Osteocyte (in vitro differentiated cells): ENCODE data around the gene LCNL1. TPM values are rescaled to one million over a fixed set of nuclear protein-coding genes. Genes with fewer than 3 reads are reported as not detected.

ENCODE experiments used
- DNase-seq: peaks from one replicate; pipeline ENCODE4 v3.0.0; 2021; ENCODE audit warnings: mixed read lengths; ENCODE audit not compliant: unreplicated experiment; ENCODE audit errors: extremely low spot score
- H3K27ac Mint-ChIP-seq: one replicate; pipeline ENCODE4 v1.8.0; 2021; ENCODE audit warnings: mild to moderate bottlenecking, mixed read lengths; ENCODE audit not compliant: unreplicated experiment
- H3K27me3 Mint-ChIP-seq: one replicate; pipeline ENCODE4 v1.8.0; 2021; ENCODE audit warnings: mixed read lengths; ENCODE audit not compliant: unreplicated experiment
- H3K36me3 Mint-ChIP-seq: one replicate; pipeline ENCODE4 v1.8.0; 2021; ENCODE audit warnings: mixed read lengths; ENCODE audit not compliant: unreplicated experiment
- H3K4me1 Mint-ChIP-seq: one replicate; pipeline ENCODE4 v1.8.0; 2021; ENCODE audit warnings: mixed read lengths; ENCODE audit not compliant: unreplicated experiment
- H3K4me3 Mint-ChIP-seq: one replicate; pipeline ENCODE4 v1.8.0; 2021; ENCODE audit warnings: mild to moderate bottlenecking, moderate library complexity, mixed read lengths; ENCODE audit not compliant: unreplicated experiment
- H3K9me3 Mint-ChIP-seq: one replicate; pipeline ENCODE4 v1.8.0; 2021; ENCODE audit warnings: mixed read lengths; ENCODE audit not compliant: unreplicated experiment
- total RNA-seq: library from RNA; stranded (reverse); gene quantifications from 2 replicates; pipeline ENCODE4 v1.2.1, GENCODE V29; 2021
- TF ChIP-seq, protein P1 (sequence below): fragments of 200-600 bp; sonication (generic); IDR thresholded peaks from 2 replicates; pipeline ENCODE4 v1.5.0; 2021; ENCODE audit warnings: antibody characterized with exemption, mild to moderate bottlenecking, moderate library complexity

LCNL1 gene
- total RNA-seq, 1 donor from 2014 or later = 3.4 TPM

DNA sequence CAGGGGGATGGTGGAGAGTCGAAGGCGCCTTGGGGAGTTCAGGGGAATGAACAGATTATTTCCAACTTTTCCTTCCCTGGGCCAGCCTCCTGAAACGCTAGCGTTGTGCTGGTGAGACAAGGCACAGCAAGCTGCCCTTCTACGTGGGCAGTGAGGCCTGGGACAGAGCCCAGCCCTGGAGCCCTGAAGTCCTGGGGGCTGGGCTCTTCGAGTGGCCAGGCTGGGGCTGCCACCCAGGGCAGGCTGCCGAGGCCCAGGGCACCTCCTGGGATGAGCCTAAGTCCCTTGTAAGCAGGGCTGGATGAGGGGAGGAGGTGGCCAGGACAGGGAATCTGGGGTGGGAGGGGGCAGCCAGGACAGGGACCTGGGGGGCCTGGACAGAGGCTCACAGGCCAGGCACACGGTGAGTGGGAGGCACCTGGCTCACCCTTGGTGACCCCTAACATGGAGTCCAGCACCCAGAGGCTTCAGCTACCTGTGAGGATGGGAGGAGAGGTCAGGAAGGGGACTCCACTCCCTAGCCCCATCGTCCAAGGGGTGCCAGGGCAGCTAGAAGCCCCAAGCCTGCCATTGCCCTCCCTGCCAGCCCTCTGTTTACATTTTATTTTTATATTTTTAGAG lies 32.0 kb upstream of the LCNL1 start:
- Mint-ChIP-seq H3K27me3 (no peaks in the 10 kb centered on the region), H3K9me3 (no peaks in the 10 kb centered on the region), H3K4me3 (peak overlapping the region; percentile 73), H3K36me3 (no peaks in the 10 kb centered on the region), H3K27ac (peak overlapping the region; percentile 7), H3K4me1 (peaks cover 8% of the 10 kb centered on the region)
- no peak for DNase-seq
- TF ChIP-seq, protein P1, sequence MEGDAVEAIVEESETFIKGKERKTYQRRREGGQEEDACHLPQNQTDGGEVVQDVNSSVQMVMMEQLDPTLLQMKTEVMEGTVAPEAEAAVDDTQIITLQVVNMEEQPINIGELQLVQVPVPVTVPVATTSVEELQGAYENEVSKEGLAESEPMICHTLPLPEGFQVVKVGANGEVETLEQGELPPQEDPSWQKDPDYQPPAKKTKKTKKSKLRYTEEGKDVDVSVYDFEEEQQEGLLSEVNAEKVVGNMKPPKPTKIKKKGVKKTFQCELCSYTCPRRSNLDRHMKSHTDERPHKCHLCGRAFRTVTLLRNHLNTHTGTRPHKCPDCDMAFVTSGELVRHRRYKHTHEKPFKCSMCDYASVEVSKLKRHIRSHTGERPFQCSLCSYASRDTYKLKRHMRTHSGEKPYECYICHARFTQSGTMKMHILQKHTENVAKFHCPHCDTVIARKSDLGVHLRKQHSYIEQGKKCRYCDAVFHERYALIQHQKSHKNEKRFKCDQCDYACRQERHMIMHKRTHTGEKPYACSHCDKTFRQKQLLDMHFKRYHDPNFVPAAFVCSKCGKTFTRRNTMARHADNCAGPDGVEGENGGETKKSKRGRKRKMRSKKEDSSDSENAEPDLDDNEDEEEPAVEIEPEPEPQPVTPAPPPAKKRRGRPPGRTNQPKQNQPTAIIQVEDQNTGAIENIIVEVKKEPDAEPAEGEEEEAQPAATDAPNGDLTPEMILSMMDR = no peak

DNA sequence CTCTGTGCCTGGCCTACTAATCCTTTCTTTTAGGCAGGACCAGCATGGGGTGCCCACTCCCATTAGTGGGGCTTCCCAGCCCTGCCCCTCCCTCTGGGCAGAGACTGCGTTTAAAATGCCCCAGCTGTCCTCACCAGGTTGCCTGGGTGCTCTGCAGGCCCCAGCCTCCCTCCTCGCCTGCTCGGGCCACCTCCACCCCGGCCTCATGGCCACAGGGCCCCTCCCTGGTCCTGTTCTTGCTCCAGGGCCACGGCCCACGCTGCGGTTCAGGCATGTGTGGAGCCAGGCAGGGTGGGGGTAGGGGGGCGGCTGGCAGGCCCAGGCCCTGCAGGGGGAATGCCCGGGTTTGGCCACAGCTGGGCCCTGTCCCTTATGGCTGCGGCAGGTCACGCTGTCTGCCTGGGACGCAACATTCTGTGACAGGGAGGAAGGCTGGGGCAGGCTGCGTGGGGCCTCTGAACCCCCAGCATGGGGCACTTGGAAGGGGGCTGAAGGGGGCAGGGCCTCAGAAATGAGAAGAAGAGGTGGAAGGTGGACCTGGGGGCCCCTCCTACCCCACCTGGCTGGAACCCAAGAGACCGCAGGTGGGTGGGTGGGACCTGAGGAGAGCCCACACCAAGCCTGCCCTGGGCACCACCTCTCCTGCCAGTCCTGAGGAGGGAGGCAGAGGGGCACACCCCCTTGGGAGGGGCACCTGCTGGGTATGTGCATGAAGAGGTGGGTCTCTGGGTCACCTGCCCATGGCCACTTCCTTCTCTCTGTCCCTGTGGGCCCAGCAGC lies 31.1 kb upstream of the LCNL1 start, which contains the start of gene LCN12:
Gene LCN12 (plus strand): TSS at position 733 of the 780 bp plus-strand sequence. CDS start 55 bp downstream, outside the sequence.
- Mint-ChIP-seq H3K4me1 (peaks cover 8% of the 10 kb centered on the region), H3K27me3 (no peaks in the 10 kb centered on the region), H3K9me3 (no peaks in the 10 kb centered on the region), H3K36me3 (no peaks in the 10 kb centered on the region), H3K4me3 (no peak within 1 kb of the TSS), H3K27ac (no peak within 1 kb of the TSS)
- TF ChIP-seq, protein P1 = no peak
- no peak for DNase-seq

DNA sequence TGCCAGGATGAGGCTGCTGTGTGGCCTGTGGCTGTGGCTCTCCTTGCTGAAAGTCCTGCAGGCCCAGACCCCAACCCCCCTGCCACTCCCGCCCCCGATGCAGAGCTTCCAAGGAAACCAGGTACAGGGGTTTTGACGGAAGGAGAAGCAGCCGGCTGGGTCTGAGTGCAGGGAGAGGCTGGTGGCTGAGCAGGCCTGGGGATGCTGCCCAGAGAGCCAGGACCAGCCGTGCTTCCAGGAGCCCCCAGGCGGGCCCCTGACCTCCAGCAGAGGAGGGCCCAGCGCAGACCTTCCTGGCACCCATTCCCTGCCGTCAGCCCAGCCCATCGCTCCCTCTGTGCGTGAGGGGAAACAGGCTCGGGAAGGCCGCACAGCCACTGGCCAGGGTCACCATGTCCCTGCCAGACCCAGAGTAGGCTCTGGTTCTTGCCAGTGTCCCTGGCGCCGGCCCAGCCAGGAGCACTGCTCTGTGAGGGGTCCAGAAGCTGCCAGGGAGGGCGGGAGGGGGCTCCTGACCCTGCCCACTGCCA lies 30.4 kb upstream of the LCNL1 start:
- H3K27me3 Mint-ChIP-seq = no peaks in the 10 kb centered on the region
- H3K9me3 Mint-ChIP-seq = no peaks in the 10 kb centered on the region
- no peak overlapping the region for H3K4me3 Mint-ChIP-seq
- TF ChIP-seq, protein P1 = no peak
- peaks cover 8% of the 10 kb centered on the region for H3K4me1 Mint-ChIP-seq
- DNase-seq = no peak
- H3K36me3 Mint-ChIP-seq = no peaks in the 10 kb centered on the region
- no peak overlapping the region for H3K27ac Mint-ChIP-seq

DNA sequence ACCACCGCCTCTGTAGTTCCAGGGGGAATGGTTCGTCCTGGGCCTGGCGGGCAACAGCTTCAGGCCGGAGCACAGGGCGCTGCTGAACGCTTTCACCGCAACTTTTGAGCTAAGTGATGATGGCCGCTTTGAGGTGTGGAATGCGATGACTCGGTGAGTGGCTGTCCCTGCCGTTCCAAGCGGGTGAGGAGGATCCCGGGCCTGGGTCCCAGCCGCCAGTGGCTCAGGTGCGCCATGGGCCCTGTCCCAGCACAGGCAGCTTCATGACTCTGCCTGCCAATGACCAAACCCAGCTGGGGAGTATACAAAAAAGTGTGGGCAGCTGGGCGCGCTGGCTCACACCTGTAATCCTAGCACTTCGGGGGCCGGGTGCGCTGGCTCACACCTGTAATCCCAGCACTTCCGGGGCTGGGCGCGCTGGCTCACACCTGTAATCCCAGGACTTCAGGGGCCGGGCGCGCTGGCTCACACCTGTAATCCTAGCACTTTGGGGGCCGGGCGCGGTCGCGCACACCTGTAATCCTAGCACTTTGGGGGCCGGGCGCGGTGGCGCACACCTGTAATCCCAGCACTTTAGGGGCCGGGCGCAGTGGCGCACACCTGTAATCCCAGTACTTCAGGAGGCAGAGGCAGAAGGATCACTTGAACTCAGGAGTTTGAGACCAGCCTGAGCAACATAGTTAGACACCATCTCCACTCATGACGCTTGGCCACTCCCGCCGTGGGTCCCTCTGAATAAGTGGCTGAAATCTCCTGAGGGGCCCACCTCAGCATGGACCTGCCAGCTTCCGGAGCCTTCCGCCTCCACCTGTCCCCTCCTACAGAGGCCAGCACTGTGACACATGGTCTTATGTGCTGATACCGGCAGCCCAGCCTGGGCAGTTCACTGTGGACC lies 29.7 kb upstream of the LCNL1 start:
- Mint-ChIP-seq H3K36me3 (no peaks in the 10 kb centered on the region), H3K27me3 (no peaks in the 10 kb centered on the region), H3K4me1 (peaks cover 7% of the 10 kb centered on the region), H3K9me3 (no peaks in the 10 kb centered on the region), H3K27ac (no peak overlapping the region), H3K4me3 (no peak overlapping the region)
- DNase-seq = no peak
- TF ChIP-seq, protein P1 = no peak
